ENCODE results near the gene EFHC1.
"Not testable (repeated sequence)": the region's sequence is repeated elsewhere in the genome, so short reads cannot be mapped to it uniquely, and the experiment has no call there.

EFHC1 gene, protein sequence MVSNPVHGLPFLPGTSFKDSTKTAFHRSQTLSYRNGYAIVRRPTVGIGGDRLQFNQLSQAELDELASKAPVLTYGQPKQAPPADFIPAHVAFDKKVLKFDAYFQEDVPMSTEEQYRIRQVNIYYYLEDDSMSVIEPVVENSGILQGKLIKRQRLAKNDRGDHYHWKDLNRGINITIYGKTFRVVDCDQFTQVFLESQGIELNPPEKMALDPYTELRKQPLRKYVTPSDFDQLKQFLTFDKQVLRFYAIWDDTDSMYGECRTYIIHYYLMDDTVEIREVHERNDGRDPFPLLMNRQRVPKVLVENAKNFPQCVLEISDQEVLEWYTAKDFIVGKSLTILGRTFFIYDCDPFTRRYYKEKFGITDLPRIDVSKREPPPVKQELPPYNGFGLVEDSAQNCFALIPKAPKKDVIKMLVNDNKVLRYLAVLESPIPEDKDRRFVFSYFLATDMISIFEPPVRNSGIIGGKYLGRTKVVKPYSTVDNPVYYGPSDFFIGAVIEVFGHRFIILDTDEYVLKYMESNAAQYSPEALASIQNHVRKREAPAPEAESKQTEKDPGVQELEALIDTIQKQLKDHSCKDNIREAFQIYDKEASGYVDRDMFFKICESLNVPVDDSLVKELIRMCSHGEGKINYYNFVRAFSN

DNA sequence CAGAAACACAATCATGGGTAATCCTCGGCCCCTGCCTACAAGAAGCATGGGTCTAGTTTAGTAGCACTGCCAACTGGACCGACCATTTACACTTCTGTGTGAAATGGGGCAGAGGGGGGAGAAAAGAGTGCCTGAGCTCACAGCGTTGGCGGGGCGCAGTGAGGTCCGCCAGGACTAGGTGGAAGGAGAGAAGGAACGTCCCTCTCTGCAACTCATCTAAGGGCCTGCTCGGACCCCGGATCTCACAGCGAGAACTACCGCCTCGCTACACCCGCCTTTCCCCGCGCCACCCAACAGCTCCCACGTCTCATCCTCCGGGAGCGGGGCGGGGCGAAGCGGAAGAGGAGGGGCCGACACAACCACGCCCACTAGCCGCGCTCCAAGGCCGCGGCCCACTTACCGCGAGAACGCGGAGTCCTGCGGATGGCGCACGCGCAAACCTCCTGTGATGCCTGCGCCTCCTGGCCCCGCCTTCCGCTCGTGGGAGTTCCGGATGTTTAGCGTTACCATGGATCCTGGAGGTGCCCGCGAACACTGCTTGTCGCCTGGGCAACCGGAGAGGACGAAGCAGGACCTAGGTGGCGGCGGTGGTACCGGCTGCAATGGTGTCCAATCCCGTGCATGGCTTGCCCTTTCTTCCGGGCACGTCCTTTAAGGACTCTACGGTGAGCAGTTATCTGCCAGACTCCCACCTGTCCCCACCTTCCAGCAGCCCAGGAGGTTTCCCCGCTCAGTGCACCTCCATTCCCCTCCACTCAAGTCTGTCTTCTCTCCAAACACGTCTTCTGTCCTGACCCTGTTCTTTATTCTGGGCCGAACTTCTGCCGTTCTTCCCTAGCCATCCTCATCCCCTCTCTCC lies at the start of gene EFHC1:
Gene EFHC1, plus strand, starts transcription at position 534 of the 859 bp plus-strand sequence. Its CDS starts 69 bp downstream, at position 603.
- FAIRE-seq: peak; percentile 96

DNA sequence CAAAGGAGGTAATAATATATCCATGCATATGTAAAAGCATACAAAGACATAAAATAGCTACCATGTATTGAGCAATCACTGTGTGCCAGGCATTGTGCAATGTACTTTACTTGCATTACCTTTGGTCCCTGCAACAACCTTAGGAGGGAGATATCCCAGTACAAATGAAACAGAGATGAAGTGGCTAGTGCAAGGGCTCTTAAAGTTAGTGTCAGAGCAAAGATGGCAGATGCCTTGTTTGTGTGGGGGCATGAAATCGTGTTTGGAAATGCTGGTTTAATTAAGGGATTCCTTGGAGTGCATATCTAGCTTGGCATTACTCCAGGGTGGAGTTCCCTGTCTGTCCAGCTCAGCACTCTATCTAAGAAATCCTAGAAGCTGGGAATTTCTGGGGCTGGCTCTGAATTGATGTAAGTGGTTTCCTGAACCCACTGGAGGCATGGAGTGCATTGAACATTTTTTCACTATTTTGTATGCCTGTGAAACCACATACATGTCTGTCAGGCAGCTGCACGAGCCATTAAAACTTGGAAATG lies 48.4 kb upstream of the EFHC1 start:
- FAIRE-seq: no peak

DNA sequence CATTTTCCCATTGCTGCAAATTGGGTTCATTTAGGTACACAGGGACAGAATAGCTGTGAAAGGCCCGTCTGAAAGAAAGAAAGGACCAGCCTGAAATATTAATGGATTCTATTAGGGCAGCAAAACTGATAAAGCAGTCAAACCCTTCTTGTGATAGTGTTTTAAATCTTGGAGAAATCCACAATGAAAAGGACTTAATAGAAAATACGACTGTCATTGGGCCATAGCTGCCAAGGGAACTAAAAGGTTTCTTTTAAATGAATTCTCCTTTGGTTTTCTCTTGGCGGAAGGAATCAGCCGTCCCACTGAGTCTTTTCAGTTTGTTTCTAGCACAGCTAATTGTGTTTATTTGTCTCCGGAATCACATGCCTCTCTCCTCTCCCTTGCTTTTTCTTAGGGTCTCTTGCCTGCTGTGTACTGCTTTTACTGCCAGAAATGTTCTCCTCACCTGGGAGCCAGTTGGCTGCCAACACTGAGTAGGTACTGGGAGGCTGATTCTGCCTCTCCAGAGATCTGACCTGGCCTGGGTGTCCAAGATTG lies 46.9 kb upstream of the EFHC1 start:
- no peak for FAIRE-seq

DNA sequence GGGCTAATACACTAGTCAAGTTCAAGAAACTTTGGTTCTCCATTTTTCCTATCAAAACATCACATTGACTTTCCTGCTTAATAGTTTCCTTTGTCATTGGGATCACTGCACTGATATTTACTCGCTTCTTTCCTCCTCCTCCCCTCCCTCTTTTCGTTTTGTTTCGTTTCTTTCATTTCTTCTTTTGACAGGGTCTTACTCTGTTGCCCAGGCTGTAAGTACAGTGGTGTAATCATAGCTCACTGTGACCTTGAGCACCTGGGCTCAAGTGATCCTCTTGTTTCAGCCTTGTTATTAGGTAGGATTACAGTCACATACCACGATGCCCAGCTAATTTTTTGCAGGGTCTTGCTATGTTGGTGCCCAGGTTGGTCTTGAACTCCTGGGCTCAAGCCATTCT lies 45.9 kb upstream of the EFHC1 start:
- no peak for FAIRE-seq

DNA sequence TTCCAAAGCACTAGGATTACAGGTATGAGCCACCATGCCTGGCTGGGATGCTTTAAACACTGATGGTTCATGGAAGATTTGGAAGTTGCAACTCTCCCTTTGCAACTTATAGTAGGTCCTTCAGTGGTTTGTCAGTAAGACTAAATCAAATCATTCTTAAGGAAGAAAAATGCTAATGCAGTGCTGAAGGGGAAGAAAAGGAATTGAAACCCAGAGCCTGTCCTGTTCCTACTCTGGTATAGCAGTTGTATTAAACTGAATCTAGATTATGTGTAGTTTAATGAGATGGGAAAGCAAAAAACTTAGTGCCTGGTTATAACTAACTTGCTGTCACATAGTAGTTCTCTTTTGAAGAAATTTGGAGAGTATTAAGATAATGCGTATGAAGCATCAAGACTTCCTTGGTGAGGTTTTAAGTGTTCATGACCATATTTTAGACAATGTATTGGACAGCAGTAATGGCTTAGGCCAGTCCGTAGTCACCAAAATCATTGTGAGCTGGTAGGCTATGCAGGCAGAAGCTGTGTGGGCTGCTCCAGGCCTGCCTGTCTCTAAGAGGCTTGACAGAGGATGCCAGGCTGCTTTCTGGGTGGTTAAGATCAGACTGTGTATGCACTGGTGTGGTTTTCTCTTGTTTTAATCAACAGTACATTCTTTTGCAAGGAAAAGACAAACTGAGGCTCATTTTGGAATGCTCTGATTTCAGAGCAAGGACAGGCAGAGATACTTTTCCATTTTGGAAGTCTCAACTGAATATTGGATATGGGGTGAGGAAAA lies 44.2 kb upstream of the EFHC1 start:
- no peak for FAIRE-seq

DNA sequence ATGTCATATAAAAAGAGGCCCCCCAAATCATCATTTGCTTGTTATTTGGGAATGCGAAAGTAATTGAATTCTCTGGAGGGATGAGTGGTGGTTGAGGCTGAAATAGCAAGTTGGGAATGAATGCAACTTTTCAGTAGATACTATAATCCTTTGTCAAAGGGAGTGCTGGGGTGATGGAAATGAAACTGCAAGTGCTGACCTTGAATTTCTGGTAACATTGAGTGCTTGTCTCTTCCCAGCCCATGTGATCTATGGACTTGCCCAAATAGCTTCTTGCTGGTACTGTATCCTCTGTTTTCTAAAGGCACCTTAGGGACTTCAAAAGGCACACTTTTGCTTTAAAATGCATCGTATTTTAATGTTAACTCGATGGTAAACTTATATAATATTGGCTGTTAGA lies 43.4 kb upstream of the EFHC1 start:
- FAIRE-seq: no peak

DNA sequence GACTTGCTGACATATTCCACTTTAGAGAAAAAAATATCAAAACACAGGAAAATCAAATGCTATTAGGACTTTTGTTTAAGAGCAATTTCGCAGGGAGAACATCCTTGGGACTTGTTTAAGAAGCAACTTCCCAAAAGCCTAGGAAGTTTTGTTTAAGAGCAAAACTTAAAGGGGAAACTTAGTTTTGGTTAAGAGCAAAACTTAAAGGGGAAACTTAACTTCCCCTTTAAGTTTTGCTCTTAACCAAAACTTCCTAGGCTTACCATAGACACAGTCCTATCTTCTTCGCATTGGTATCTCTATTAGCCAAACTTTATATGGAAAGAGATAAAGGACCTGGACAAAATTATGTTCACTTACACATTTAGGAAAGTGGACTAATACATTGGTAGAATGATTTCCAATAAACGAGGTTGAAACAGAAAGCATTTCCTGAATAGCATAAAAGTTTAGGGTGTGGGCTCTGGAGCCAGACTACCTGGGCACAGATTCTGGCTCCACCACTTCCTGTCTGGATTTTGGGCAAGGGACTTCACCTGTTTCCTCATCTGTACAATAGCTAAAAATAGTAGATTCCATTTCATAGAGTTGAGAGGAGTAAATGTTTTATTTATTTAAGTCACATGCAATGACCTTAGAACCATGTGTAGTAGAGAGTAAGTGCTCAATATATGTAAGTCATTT lies 42.5 kb upstream of the EFHC1 start:
- FAIRE-seq: no peak

DNA sequence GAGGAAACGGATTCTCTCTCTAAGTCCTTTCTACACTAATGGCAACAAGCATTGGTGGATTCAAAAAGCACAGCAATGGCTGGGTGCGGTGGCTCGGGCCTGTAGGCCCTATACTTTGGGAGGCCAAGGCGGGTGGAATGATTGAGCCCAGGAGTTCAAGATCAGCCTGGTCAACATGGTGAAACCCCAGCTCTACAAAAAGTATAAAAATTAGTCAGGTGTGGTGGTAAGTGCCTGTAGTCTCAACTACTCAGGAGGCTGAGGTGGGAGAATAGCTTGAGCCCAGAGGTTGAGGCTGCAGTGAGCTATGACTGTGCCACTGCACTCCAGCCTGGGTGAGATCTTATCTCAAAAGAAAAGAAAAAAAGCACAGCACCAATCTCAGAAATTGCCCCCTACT lies 38.9 kb upstream of the EFHC1 start:
- no peak for FAIRE-seq

DNA sequence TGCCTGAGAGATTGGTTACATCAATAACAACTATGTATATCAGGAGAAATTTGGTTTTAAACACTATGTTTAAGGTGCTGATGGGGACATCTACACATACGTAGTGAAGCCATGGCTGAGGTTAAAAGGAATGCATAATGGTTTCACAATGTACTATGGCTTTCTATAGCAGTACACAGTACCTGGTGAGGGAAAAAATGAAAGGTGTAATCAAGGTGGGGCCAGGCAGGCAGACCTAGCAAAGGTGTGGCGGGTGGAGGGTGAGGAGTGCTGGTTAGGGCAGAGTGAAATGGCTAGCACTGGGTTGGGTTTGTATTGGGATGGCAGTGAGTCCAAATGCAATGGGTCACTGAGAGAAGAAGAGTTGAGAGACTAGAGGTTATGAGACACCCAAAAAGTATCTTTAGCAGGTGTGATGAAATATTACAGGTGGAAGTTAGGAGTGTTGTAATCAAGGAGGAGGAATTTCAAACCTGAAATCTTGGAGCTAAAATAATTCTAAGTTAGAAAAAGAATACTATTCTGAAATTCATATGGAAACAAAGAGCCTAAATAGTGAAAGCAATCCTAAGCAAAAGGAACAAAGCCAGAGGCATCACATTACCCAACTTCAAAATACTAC lies 35.9 kb upstream of the EFHC1 start:
- no peak for FAIRE-seq

DNA sequence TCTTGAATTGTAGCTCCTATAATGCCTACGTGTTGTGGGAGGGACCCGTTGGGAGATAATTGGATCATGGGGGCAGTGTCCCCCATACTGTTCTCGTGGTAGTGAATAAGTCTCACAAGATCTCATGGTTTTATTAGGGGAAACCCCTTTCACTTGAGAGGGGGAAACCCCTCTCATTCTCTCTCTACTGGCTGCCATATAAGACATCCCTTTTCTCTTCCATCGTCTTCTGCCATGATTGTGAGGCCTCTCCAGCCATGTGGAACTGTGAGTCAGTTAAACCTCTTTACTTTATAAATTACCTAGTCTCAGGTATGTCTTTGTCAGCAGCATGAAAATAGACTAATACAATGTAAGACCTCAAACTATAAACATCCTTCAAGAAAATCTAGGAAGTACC lies 35.1 kb upstream of the EFHC1 start:
- no peak for FAIRE-seq

DNA sequence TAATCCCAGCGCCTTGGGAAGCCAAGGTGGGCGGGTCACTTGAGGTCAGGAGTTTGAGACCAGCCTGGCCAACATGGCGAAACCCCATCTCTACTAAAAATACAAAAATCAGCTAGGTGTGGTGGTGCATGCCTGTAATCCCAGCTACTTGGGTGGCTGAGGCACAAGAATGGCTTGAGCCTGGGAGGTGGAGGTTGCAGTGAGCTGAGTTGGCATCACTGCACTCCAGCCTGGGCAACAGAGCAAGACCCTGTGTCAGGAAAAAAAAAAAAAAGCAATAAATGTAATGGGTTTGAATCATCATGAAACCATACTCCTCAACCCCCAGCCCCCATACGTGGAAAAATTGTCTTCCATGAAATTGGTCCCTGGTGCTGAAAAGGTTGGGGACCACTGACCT lies 32.0 kb upstream of the EFHC1 start:
- not testable (repeated sequence) for FAIRE-seq

DNA sequence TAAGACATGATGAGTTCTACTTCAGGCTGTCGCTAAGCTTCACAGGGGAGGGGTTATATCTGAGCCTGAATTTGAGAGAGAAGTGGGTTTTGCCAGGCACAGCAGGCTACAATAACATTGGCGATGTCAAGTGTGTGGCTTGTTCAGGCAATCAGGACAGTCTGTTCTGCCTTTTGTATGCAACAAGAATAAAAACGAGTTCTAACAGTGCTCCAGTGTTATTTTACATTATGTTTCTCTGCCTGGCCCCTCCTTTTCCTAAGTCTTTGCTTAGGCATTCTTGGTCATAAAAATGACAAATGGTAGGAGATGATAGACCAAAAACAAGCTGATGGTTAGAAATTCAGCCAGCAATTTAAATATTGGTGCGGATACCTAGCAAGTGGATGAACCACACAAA lies 31.4 kb upstream of the EFHC1 start:
- FAIRE-seq: no peak

DNA sequence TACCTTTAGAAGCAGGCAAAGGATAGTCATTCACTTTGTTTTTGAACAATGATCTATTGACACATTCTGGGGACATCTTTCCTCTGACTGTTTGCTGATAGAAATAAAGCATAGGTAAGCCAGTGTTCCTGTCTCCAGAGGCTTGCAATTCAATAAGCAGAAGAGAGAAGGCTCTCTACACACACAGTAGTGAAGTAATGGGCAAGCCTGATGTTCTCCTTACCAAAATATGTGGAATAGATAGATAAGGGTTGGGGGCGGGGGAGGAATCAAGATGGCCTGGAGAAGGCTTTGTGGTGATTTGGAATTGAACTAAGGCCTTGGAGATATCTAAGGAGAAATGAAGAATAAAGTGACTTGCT lies 30.9 kb upstream of the EFHC1 start:
- FAIRE-seq: no peak

DNA sequence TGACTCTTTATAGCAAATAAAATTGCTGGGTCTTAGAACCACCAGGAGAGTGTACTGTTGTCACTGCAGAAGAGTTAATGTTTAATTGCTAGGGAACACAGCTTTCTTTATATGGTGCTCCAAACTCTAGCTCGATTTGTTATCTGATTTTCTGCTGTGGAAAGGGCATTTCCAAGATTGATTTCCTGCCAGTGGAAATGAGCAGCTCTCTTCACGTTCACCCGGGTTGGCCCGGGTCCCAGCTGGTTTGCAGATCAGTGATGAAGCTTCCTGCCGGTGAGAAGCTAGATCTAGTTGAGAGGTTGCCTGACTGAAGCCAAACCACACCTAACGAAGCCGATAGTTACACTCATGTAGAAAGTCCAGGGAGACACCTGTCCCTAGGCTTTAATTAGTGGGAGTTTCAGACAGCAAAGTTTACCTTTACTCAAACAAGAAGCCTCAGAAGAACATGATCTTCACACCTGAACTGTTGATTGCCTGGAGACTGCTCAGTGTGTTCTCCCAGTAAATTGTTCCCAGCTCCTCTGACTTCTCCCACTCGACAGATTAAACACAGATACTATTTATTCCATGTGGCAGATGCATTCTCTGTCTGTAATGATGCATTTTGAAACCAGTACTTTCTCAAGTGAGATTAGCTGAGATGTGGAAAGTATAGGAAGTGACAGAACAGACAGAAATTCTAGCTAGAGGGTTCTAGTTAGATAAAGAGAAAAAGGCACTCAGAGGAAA lies 30.3 kb upstream of the EFHC1 start:
- no peak for FAIRE-seq

DNA sequence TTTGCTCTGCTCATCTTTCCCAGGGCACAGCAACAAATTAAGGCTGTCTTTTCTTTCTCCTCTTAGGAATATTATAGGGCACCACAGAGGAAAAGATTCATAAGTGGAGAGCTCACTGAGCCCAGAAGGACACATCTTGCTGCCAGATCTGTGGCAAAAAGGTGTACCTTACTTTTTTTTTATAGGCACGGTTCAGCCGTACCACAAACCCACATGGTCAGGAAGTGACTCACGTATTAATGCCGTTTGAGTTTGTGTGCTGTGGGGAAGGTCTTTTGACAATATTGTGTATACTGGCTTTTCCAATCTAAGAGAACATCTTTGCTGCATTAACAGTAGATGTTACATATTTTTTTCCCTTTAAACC lies 29.8 kb upstream of the EFHC1 start:
- FAIRE-seq: no peak

DNA sequence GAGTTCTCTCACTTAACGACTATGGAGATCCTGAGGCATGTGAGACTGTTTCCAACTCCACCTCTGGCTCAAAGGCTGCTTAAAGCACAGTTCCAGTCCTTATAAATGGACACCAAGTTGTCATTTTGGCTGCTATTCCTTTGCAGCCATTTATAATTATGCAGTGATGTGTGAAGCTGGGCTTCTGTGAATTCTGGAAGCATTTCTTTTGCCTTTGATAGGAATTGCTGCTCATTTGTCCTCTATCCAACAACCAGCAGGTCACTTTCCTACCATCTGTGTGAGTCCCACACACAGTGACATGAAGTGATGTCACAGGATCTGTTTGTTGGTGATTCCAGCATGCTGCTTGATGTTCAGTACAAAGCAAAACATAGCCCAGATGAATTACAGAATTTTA lies 28.5 kb upstream of the EFHC1 start:
- FAIRE-seq: no peak

DNA sequence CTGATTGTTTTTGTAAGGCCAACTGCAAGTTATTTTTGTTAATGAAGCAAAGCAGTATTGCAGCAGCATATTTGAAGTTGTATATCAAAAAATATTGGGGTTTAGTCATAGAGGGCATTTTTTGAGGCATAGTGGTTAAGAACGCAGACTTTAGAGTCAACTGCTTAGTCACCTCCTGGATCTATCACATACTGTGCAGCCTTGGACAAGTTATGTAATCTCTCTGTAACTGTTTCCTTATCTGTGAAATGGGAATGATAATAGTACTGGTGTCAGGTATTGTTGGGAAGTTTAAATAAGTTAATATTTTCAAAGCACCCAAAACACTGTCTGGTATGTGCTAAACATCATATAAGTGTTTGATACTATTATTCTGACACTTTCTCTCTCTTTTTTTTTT lies 27.2 kb upstream of the EFHC1 start:
- FAIRE-seq: no peak

DNA sequence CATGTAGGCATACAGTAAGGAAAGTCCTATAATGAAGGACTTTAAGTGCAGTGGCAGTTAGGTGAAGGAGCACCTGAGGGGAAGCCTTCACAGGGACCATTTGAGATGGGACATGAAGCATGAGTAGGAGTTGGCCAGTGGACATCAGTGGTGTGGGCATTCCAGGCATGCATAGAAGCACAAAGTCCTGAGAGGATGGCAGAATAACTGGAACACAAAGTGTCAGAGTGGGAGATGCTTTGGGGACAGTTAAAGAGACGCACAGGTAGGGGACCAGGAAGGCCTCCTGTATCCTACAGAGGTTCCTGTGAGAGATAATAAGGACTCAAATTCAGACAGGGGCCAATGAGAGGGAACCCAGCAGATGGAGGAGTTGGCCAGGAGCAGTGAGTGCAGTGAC lies 26.4 kb upstream of the EFHC1 start:
- no peak for FAIRE-seq

DNA sequence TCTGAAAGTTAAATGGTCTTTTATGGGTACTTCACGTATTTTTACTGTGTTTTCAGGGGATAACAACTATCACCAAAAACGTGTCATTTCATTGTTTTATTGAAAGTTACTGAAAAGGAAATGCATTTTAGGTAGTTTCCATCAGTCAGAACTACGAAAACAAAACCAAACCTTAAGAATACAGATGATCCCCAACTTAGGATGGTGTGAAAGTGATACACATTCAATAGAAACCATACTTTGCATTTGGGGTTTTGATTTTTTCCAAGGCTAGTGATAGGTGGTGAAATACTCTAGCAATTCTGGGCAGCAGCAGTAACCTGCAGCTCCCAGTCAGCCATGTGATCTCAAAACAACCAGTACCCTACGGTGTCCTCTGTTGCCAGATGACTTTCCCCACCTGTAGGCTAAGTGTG lies 25.9 kb upstream of the EFHC1 start:
- FAIRE-seq: no peak

DNA sequence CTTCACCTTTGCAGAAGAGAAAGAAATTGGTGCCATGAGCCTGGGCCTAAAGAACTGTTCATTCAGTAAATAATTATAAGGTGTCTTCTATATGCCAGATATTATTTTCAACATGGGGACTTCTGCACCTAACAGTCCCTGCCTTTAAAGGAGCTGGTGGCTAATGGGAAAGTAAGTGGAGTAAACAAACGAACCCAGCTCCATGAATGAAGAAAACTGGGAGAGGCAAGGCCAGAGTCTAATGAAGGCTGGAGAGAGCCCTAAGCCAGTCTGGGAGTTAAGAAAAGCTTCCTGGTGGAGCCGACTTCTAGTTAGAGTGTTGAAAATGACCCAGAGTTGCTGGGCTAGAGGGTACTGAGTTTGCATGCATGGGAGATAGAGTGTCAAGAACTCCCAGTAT lies 24.2 kb upstream of the EFHC1 start:
- no peak for FAIRE-seq
